Mesendoderm (in vitro differentiated cells): ENCODE measurements around the gene ARL15.
A peak's percentile ranks its signal among the peaks of the same experiment; 100 is the strongest.

ENCODE experiments used
- DNase-seq: peaks from one replicate; pipeline ENCODE4 v3.0.0; 2013
- H2AK5ac ChIP-seq: 2 replicates; pipeline ENCODE4 v1.6.1; 2013; ENCODE audit warnings: low read length, inconsistent platforms
- H2BK120ac ChIP-seq: 2 replicates; pipeline ENCODE4 v1.6.1; 2013; ENCODE audit warnings: low read depth, mild to moderate bottlenecking, low read length, moderate library complexity, mixed read lengths
- H2BK15ac ChIP-seq: replicated peaks from 2 replicates; pipeline ENCODE4 v1.6.1; 2013; ENCODE audit warnings: low read depth, mild to moderate bottlenecking, moderate library complexity
- H2BK5ac ChIP-seq: 2 replicates; pipeline ENCODE4 v1.6.1; 2013; ENCODE audit warnings: low read length, inconsistent platforms
- H3K18ac ChIP-seq: 2 replicates; pipeline ENCODE4 v1.6.1; 2013; ENCODE audit warnings: mild to moderate bottlenecking, low read length, mixed read lengths
- H3K23ac ChIP-seq: one replicate; pipeline ENCODE4 v1.6.1; 2013; ENCODE audit warnings: low read length
- H3K27ac ChIP-seq: 2 replicates; pipeline ENCODE4 v1.5.1; 2013; ENCODE audit warnings: low read depth, mild to moderate bottlenecking, inconsistent platforms, low read length, moderate library complexity
- H3K27me3 ChIP-seq: 2 replicates; pipeline ENCODE4 v1.6.1; 2013; ENCODE audit warnings: low read length, control low read depth, mild to moderate bottlenecking, inconsistent platforms; ENCODE audit not compliant: insufficient read depth, poor library complexity
- H3K36me3 ChIP-seq: 2 replicates; pipeline ENCODE4 v1.6.1; 2013; ENCODE audit warnings: low read length, inconsistent platforms; ENCODE audit not compliant: control insufficient read depth, insufficient read depth
- H3K4ac ChIP-seq: one replicate; pipeline ENCODE4 v1.6.1; 2013; ENCODE audit warnings: low read depth, mild to moderate bottlenecking, low read length, moderate library complexity
- H3K4me1 ChIP-seq: 2 replicates; pipeline ENCODE4 v1.6.1; 2013; ENCODE audit warnings: low read depth, low read length, inconsistent platforms; ENCODE audit not compliant: control insufficient read depth
- H3K4me2 ChIP-seq: 2 replicates; pipeline ENCODE4 v1.6.1; 2013; ENCODE audit warnings: low read length
- H3K4me3 ChIP-seq: 2 replicates; pipeline ENCODE4 v1.5.1; 2013; ENCODE audit warnings: mild to moderate bottlenecking, low read length
- H3K56ac ChIP-seq: one replicate; pipeline ENCODE4 v1.6.1; 2013; ENCODE audit warnings: low read length
- H3K79me1 ChIP-seq: 2 replicates; pipeline ENCODE4 v1.6.1; 2013; ENCODE audit warnings: low read length, inconsistent platforms
- H3K79me2 ChIP-seq: 2 replicates; pipeline ENCODE4 v1.6.1; 2013; ENCODE audit warnings: mild to moderate bottlenecking, low read length; ENCODE audit not compliant: control insufficient read depth, insufficient read depth
- H3K9ac ChIP-seq: 2 replicates; pipeline ENCODE4 v1.6.1; 2013; ENCODE audit warnings: low read length, inconsistent platforms
- H4K5ac ChIP-seq: one replicate; pipeline ENCODE4 v1.6.1; 2013; ENCODE audit warnings: low read length
- H4K8ac ChIP-seq: one replicate; pipeline ENCODE4 v1.6.1; 2013; ENCODE audit warnings: low read depth, mild to moderate bottlenecking, control low read depth, low read length, moderate library complexity
- WGBS: extraction: QIAGEN DNeasy Blood & Tissue Kit; methylation state at CpG from one replicate; pipeline ENCODE4 v1.1.7; 2013; ENCODE audit warnings: low lambda C conversion rate, missing lambda C conversion rate; ENCODE audit not compliant: insufficient coverage; ENCODE audit errors: extremely low coverage; 5-methylcytosine and 5-hydroxymethylcytosine counted together

Gene ARL15

DNA sequence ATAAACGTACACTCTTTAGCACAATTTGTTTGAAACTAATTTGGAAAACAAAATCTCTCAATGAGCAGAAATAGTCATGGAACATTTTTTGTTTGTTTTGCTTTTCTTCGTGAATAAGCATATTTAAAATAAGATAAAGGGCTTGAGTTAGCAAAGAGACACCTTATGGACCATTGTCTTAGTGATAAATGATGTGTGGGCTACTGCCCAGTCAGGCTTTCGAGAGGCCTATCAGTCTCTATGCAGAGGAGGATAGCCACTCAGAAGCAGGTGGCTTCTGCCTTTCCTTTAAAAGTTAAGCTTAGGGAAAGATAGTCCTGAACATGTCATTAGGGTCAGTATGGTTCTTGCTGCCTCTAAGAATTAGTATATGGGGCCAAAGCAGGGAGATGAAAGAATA is 2.1 kb upstream of the ARL15 start:
- Histone ChIP-seq H3K36me3 (no peaks in the 10 kb centered on the region), H2BK15ac (no peak overlapping the region), H3K9ac (no peak overlapping the region), H3K27me3 (no peaks in the 10 kb centered on the region), H2BK5ac (no peak overlapping the region), H3K4me2 (no peak overlapping the region), H3K4ac (no peak overlapping the region), H3K56ac (no peak overlapping the region), H3K4me3 (no peak overlapping the region), H3K4me1 (peaks cover 2% of the 10 kb centered on the region), H3K79me1 (peaks cover 6% of the 10 kb centered on the region), H3K23ac (no peak overlapping the region), H3K79me2 (peaks cover 8% of the 10 kb centered on the region), H3K18ac (no peak overlapping the region), H4K5ac (no peak overlapping the region), H4K8ac (no peak overlapping the region), H3K27ac (no peak overlapping the region), H2AK5ac (no peak overlapping the region), H2BK120ac (no peak overlapping the region)
- no CpG with 5 or more reads among the region's 3 CpGs for WGBS
- no peak for DNase-seq

DNA sequence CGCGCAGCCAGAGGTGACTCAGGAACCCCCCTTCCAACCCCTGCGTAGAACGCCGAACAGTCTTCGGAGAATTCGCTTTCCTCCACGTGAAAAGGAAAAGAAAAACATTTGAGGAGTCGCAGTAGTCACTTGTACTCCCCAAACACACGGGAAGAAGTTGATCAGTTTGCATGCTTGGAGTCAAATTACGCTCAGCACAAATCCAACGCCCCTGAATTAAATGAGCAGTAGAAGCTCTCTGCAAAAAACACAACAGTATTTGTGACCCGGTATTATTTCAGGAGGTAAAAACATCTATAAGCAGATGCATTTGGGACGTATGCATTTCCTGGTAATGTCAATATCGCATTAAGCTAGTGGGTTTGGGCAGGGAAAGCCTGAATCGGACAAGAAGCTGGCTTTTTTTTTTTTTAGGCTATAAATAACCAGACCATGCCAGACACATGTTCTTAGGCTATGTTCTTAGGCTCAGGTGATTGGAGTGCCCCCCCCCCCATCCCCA is 854 bp upstream of the ARL15 start:
- Histone ChIP-seq H3K4me2 (peak overlapping the region; percentile 92), H3K9ac (peak overlapping the region; percentile 87), H4K8ac (no peak overlapping the region), H3K18ac (peak overlapping the region; percentile 85), H3K4me3 (peak overlapping the region; percentile 38), H3K27ac (no peak overlapping the region), H3K79me2 (peaks cover 8% of the 10 kb centered on the region), H3K79me1 (peaks cover 6% of the 10 kb centered on the region), H2BK15ac (no peak overlapping the region), H2BK120ac (no peak overlapping the region), H3K23ac (no peak overlapping the region), H4K5ac (no peak overlapping the region), H3K56ac (peak overlapping the region; percentile 88), H3K4me1 (peaks cover 2% of the 10 kb centered on the region), H3K36me3 (no peaks in the 10 kb centered on the region), H2BK5ac (no peak overlapping the region), H3K4ac (no peak overlapping the region), H2AK5ac (no peak overlapping the region), H3K27me3 (no peaks in the 10 kb centered on the region)
- no CpG with 5 or more reads among the region's 16 CpGs for WGBS
- DNase-seq, result peak; percentile 45

DNA sequence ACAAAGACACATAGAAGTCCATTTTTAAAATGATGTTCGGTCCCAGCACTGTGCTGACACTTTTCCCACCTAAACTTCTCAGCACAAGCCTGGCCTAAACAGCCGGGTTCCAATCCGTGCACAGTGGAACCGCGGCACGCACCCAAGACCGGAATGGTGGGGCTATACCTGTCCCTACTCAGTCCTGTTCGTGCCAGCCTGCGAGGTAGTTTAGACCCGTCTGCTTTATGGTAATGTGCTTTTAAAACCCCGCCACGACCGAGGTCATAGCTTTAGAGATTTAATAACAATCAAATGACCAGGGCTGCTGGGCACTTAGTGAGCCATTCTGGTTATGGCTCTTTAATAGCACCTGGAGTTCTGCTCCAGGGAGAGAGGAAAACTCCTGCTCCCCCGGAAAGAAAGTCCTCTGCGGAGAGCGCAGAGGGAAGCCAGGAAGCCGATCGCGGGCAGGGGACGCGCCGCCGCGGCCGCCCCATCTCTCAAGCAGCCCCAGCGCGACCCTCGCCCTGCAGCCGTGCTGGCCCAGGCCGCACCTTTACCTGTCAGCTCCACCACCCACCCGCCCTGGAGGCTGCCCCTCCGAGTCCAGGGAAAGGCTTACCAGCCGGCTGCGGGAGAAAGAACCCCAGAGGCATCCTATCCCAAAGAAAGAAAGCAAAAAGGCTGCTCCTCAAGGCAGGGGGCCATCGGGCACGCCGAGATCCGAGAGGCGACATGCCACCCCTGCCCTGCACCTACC is 511 bp downstream of the ARL15 start:
- H3K4ac ChIP-seq, result no peak overlapping the region
- peak overlapping the region; percentile 52 for H3K18ac ChIP-seq
- no peak overlapping the region for H3K23ac ChIP-seq
- peaks cover 6% of the 10 kb centered on the region for H3K79me1 ChIP-seq
- peak overlapping the region; percentile 89 for H3K9ac ChIP-seq
- H2BK15ac ChIP-seq, result no peak overlapping the region
- peak overlapping the region; percentile 93 for H3K56ac ChIP-seq
- no peak overlapping the region for H2BK120ac ChIP-seq
- H4K5ac ChIP-seq, result no peak overlapping the region
- WGBS, result no CpG with 5 or more reads among the region's 39 CpGs
- DNase-seq, result peak; percentile 59
- H3K36me3 ChIP-seq, result no peaks in the 10 kb centered on the region
- no peak overlapping the region for H2BK5ac ChIP-seq
- H3K27me3 ChIP-seq, result no peaks in the 10 kb centered on the region
- no peak overlapping the region for H2AK5ac ChIP-seq
- H3K79me2 ChIP-seq, result peaks cover 8% of the 10 kb centered on the region
- H3K4me2 ChIP-seq, result peak overlapping the region; percentile 87
- H3K4me3 ChIP-seq, result peak overlapping the region; percentile 77
- peaks cover 2% of the 10 kb centered on the region for H3K4me1 ChIP-seq
- no peak overlapping the region for H4K8ac ChIP-seq
- peak overlapping the region; percentile 21 for H3K27ac ChIP-seq

DNA sequence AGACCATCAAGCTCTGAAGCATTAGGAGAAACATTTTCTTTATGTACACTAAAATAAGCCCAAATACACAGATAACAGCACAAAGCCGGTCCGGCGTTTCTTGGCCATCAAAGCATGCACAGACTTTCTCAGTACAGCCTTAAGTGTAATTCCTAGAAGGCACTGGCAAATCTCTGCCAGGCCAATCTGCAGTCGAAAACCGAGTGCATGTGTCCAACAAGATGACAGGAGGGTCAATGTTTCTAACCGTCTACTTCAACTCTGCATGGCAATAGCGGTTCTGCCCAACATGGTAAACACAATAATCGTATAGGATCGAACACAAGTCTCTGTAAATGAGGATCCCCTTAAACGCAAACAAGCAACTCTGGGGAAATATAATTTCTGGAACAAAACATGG is 1.1 kb downstream of the ARL15 start:
- Histone ChIP-seq H3K27ac (no peak overlapping the region), H3K4ac (no peak overlapping the region), H3K79me2 (peaks cover 8% of the 10 kb centered on the region), H3K23ac (no peak overlapping the region), H3K79me1 (peaks cover 6% of the 10 kb centered on the region), H3K4me1 (peaks cover 2% of the 10 kb centered on the region), H3K4me2 (peak overlapping the region; percentile 87), H3K18ac (no peak overlapping the region), H3K27me3 (no peaks in the 10 kb centered on the region), H3K36me3 (no peaks in the 10 kb centered on the region), H2BK120ac (no peak overlapping the region), H4K8ac (no peak overlapping the region), H4K5ac (no peak overlapping the region), H3K56ac (peak overlapping the region; percentile 93), H3K4me3 (peak overlapping the region; percentile 77), H3K9ac (peak overlapping the region; percentile 89), H2BK15ac (no peak overlapping the region), H2BK5ac (no peak overlapping the region), H2AK5ac (no peak overlapping the region)
- no peak for DNase-seq
- WGBS, result no CpG with 5 or more reads among the region's 10 CpGs

DNA sequence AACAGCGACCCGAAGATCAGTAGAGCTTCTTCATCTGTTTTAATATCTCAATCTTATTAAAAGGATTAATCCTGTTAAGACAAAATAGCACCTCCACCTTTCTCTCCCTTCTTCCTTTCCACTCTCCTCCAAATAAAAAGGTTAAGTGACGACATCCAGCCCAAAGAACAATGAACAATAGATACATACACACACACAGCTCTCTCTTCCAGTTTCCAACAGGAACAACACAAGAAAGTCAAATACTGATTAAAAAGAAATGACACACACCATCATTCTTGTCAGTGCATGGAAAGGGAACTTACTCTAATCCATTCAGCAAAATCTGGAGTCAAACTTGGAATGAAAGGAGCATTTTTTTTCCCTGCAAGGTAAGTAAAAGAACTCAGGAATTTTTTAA is 2.8 kb downstream of the ARL15 start:
- no peak overlapping the region for H3K27ac ChIP-seq
- no peaks in the 10 kb centered on the region for H3K27me3 ChIP-seq
- no peak overlapping the region for H2BK15ac ChIP-seq
- H3K4me1 ChIP-seq, result peaks cover 2% of the 10 kb centered on the region
- no peak overlapping the region for H3K18ac ChIP-seq
- no CpG with 5 or more reads among the region's 3 CpGs for WGBS
- no peak overlapping the region for H3K4me3 ChIP-seq
- H3K36me3 ChIP-seq, result no peaks in the 10 kb centered on the region
- no peak overlapping the region for H3K4me2 ChIP-seq
- H2AK5ac ChIP-seq, result no peak overlapping the region
- H3K23ac ChIP-seq, result no peak overlapping the region
- H3K9ac ChIP-seq, result no peak overlapping the region
- H3K79me2 ChIP-seq, result peaks cover 8% of the 10 kb centered on the region
- H4K8ac ChIP-seq, result no peak overlapping the region
- no peak overlapping the region for H2BK5ac ChIP-seq
- H3K4ac ChIP-seq, result no peak overlapping the region
- H2BK120ac ChIP-seq, result no peak overlapping the region
- H3K56ac ChIP-seq, result no peak overlapping the region
- H3K79me1 ChIP-seq, result peaks cover 8% of the 10 kb centered on the region
- DNase-seq, result no peak
- H4K5ac ChIP-seq, result no peak overlapping the region
